Measurements from ENCODE around the gene VAV3.
"Not testable (repeated sequence)": the region's sequence is repeated elsewhere in the genome, so short reads cannot be mapped to it uniquely, and the experiment has no call there.

VAV3 gene

GRCh38 chr1:107682467-107682866 lies 282.5 kb downstream of the VAV3 start:
- no peak for DNase-seq (ENCODE audit: low read depth)

GRCh38 chr1:107681001-107681479 lies 283.9 kb downstream of the VAV3 start:
- DNase-seq (ENCODE audit: low read depth), result no peak

- DNase-seq (ENCODE audit: low read depth), result no peak
Measured at GRCh38 chr1:107680579-107680985, 284.4 kb downstream of the VAV3 start.

- DNase-seq (ENCODE audit: low read depth), result no peak
Measured at GRCh38 chr1:107679411-107679953, 285.5 kb downstream of the VAV3 start.

- DNase-seq (ENCODE audit: low read depth), result no peak
Measured at GRCh38 chr1:107678993-107679392, 286.0 kb downstream of the VAV3 start.

GRCh38 chr1:107677697-107678096 lies 287.3 kb downstream of the VAV3 start:
- DNase-seq (ENCODE audit: low read depth), result no peak

- DNase-seq (ENCODE audit: low read depth), result no peak
Measured at GRCh38 chr1:107674486-107674885, 290.5 kb downstream of the VAV3 start.

GRCh38 chr1:107673006-107673405 lies 292.0 kb downstream of the VAV3 start:
- DNase-seq (ENCODE audit: low read depth), result no peak

- no peak for DNase-seq (ENCODE audit: low read depth)
Measured at GRCh38 chr1:107670397-107671040, 294.5 kb downstream of the VAV3 start.

- DNase-seq (ENCODE audit: low read depth), result peak; percentile 47
Measured at GRCh38 chr1:107669996-107670395, 295.0 kb downstream of the VAV3 start.

- no peak for DNase-seq (ENCODE audit: low read depth)
Measured at GRCh38 chr1:107668762-107669161, 296.2 kb downstream of the VAV3 start.

GRCh38 chr1:107666493-107666892 lies 298.5 kb downstream of the VAV3 start:
- DNase-seq (ENCODE audit: low read depth), result no peak

- DNase-seq (ENCODE audit: low read depth), result no peak
Measured at GRCh38 chr1:107664982-107665925, 299.7 kb downstream of the VAV3 start.

- DNase-seq (ENCODE audit: low read depth), result no peak
Measured at GRCh38 chr1:107662971-107663370, 302.0 kb downstream of the VAV3 start.

- no peak for DNase-seq (ENCODE audit: low read depth)
Measured at GRCh38 chr1:107661158-107661557, 303.8 kb downstream of the VAV3 start.

- no peak for DNase-seq (ENCODE audit: low read depth)
Measured at GRCh38 chr1:107659961-107660360, 305.0 kb downstream of the VAV3 start.

GRCh38 chr1:107657356-107657755 lies 307.6 kb downstream of the VAV3 start:
- no peak for DNase-seq (ENCODE audit: low read depth)

GRCh38 chr1:107653765-107654164 lies 311.2 kb downstream of the VAV3 start:
- DNase-seq (ENCODE audit: low read depth), result no peak

- DNase-seq (ENCODE audit: low read depth), result no peak
Measured at GRCh38 chr1:107653005-107653404, 312.0 kb downstream of the VAV3 start.

GRCh38 chr1:107650825-107651224 lies 314.2 kb downstream of the VAV3 start:
- DNase-seq (ENCODE audit: low read depth), result not testable (repeated sequence)

- no peak for DNase-seq (ENCODE audit: low read depth)
Measured at GRCh38 chr1:107649023-107649422, 316.0 kb downstream of the VAV3 start.

GRCh38 chr1:107648071-107648470 lies 316.9 kb downstream of the VAV3 start:
- DNase-seq (ENCODE audit: low read depth), result peak; percentile 90

GRCh38 chr1:107647012-107647411 lies 318.0 kb downstream of the VAV3 start:
- DNase-seq (ENCODE audit: low read depth), result no peak

All from stromal cell of bone marrow (primary cell).